Adipose tissue (tissue), 3 donors: Measurements from ENCODE around the gene PDE3A. TPM values are rescaled to one million over a fixed set of nuclear protein-coding genes. Genes with fewer than 3 reads are reported as not detected.

Experiments used
- H3K27ac ChIP-seq: one replicate; pipeline ENCODE4 v1.5.1; 2013; ENCODE audit warnings: low read depth, low read length
- WGBS, 3 donors: extraction: QIAGEN DNeasy Blood & Tissue Kit; methylation state at CpG; one replicate each; pipeline ENCODE4 v1.1.7; 2013; 5-methylcytosine and 5-hydroxymethylcytosine counted together
- polyA plus RNA-seq, 3 donors: library from polyadenylated mRNA; stranded (reverse); fragments of 200-250 nt; gene quantifications; one replicate each; pipeline ENCODE4 v1.2.3, GENCODE V29; 2013
- donor health status: healthy with polysubstance abuse.
- donor health status: Bipolar disorder and iron deficiency.
- donor health status: healthy.

Gene PDE3A
- polyA plus RNA-seq, 3 donors: 2.0 to 4.8 (median 3.5) TPM

- 79 to 84% (median 83%) methylated on average over 3 of the region's 3 CpGs for WGBS, 3 donors
Observed at GRCh38 chr12:20555771-20556170, 187.4 kb downstream of the PDE3A start.

GRCh38 chr12:20557096-20557495 lies 188.8 kb downstream of the PDE3A start:
- 71 to 88% (median 79%) methylated on average over 1 of the region's 1 CpG for WGBS, 3 donors
- H3K27ac ChIP-seq: no peak overlapping the region

More at GRCh38 chr12:20555771-20556170, 187.4 kb downstream of the PDE3A start:
- no peak overlapping the region for H3K27ac ChIP-seq

- no peak overlapping the region for H3K27ac ChIP-seq
- 77 to 89% (median 86%) methylated on average over 8 of the region's 8 CpGs for WGBS, 3 donors
Observed at GRCh38 chr12:20560935-20561334, 192.6 kb downstream of the PDE3A start.

GRCh38 chr12:20561871-20562270 lies 193.5 kb downstream of the PDE3A start:
- 49 to 76% (median 64%) methylated on average over 3 of the region's 3 CpGs for WGBS, 3 donors
- no peak overlapping the region for H3K27ac ChIP-seq

- H3K27ac ChIP-seq: no peak overlapping the region
Observed at GRCh38 chr12:20567413-20567812, 199.1 kb downstream of the PDE3A start.

GRCh38 chr12:20572451-20572850 lies 204.1 kb downstream of the PDE3A start:
- WGBS, 3 donors: 80 to 84% (median 82%) methylated on average over 5 of the region's 5 CpGs

GRCh38 chr12:20576528-20576927 lies 208.2 kb downstream of the PDE3A start:
- no peak overlapping the region for H3K27ac ChIP-seq
- 78 to 89% (median 82%) methylated on average over 3 of the region's 3 CpGs for WGBS, 3 donors

More at GRCh38 chr12:20572451-20572850, 204.1 kb downstream of the PDE3A start:
- no peak overlapping the region for H3K27ac ChIP-seq

GRCh38 chr12:20577054-20577453 lies 208.7 kb downstream of the PDE3A start:
- 46 to 67% (median 47%) methylated on average over 2 of the region's 2 CpGs for WGBS, 3 donors
- H3K27ac ChIP-seq: no peak overlapping the region

- H3K27ac ChIP-seq: no peak overlapping the region
- WGBS, 3 donors: 71 to 82% (median 72%) methylated on average over 7 of the region's 7 CpGs
Observed at GRCh38 chr12:20578142-20578541, 209.8 kb downstream of the PDE3A start.

GRCh38 chr12:20585055-20585625 lies 216.8 kb downstream of the PDE3A start:
- 54 to 80% (median 55%) methylated on average over 3 of the region's 3 CpGs for WGBS, 3 donors
- H3K27ac ChIP-seq: no peak overlapping the region

- WGBS, 3 donors: 90 to 96% (median 94%) methylated on average over 2 of the region's 2 CpGs
- no peak overlapping the region for H3K27ac ChIP-seq
Observed at GRCh38 chr12:20585913-20586312, 217.6 kb downstream of the PDE3A start.

- WGBS, 3 donors: 48 to 78% (median 77%) methylated on average over 3 of the region's 3 CpGs
- H3K27ac ChIP-seq: no peak overlapping the region
Observed at GRCh38 chr12:20588042-20588441, 219.7 kb downstream of the PDE3A start.

- no peak overlapping the region for H3K27ac ChIP-seq
- 75 to 84% (median 76%) methylated on average over 3 of the region's 3 CpGs for WGBS, 3 donors
Observed at GRCh38 chr12:20590570-20590969, 222.2 kb downstream of the PDE3A start.

GRCh38 chr12:20592556-20592955 lies 224.2 kb downstream of the PDE3A start:
- no peak overlapping the region for H3K27ac ChIP-seq
- WGBS, 3 donors: 78% methylated on average over 2 of the region's 2 CpGs

GRCh38 chr12:20593611-20594010 lies 225.3 kb downstream of the PDE3A start:
- H3K27ac ChIP-seq: no peak overlapping the region
- WGBS, 3 donors: 73 to 78% (median 73%) methylated on average over 3 of the region's 3 CpGs

GRCh38 chr12:20596061-20596460 lies 227.7 kb downstream of the PDE3A start:
- WGBS, 3 donors: 0 to 61% (median 0%) methylated on average over 1 of the region's 1 CpG

GRCh38 chr12:20599757-20600156 lies 231.4 kb downstream of the PDE3A start:
- no peak overlapping the region for H3K27ac ChIP-seq

More at GRCh38 chr12:20596061-20596460, 227.7 kb downstream of the PDE3A start:
- no peak overlapping the region for H3K27ac ChIP-seq

GRCh38 chr12:20601668-20602280 lies 233.4 kb downstream of the PDE3A start:
- WGBS, 3 donors: 41 to 54% (median 43%) methylated on average over 2 of the region's 2 CpGs
- no peak overlapping the region for H3K27ac ChIP-seq

- WGBS, 3 donors: 32 to 43% (median 39%) methylated on average over 4 of the region's 4 CpGs
- H3K27ac ChIP-seq: no peak overlapping the region
Observed at GRCh38 chr12:20602641-20603391, 234.5 kb downstream of the PDE3A start.
